Left forelimb (tissue), 1 donor: ENCODE results near the gene TSPEAR.
"Not testable (repeated sequence)": the region's sequence is repeated elsewhere in the genome, so short reads cannot be mapped to it uniquely, and the experiment has no call there.

Source experiments
- DNase-seq: peaks from one replicate; pipeline ENCODE4 v3.0.0-alpha.2; 2018; ENCODE audit warnings: low spot score

The TSPEAR gene

DNA sequence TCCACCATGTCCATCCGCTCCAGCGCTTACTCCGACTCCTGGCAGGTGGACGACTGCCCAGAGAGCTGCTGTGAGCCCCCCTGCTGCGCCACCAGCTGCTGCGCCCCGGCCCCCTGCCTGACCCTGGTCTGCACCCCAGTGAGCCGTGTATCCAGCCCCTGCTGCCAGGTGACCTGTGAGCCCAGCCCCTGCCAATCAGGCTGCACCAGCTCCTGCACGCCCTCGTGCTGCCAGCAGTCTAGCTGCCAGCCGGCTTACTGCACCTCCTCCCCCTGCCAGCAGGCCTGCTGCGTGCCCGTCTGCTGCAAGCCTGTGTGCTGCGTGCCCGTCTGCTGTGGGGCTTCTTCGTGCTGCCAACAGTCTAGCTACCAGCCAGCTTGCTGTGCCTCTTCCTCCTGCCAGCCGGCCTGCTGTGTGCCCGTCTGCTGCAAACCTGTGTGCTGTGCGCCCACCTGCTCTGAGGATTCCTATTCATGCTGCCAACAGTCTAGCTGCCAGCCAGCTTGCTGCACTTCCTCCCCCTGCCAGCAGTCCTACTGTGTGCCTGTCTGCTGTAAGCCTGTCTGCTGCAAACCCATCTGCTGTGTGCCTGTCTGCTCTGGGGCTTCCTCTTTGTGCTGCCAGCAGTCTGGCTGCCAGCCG, 84.1 kb downstream of the TSPEAR start:
- DNase-seq = not testable (repeated sequence)

GRCh38 chr21:44626673-44627143, 84.7 kb downstream of the TSPEAR start, which contains the start of gene KRTAP10-9:
KRTAP10-9 (plus strand) TSS chr21:44627093; CDS start chr21:44627172, 79 bp downstream.
- no peak for DNase-seq

DNA sequence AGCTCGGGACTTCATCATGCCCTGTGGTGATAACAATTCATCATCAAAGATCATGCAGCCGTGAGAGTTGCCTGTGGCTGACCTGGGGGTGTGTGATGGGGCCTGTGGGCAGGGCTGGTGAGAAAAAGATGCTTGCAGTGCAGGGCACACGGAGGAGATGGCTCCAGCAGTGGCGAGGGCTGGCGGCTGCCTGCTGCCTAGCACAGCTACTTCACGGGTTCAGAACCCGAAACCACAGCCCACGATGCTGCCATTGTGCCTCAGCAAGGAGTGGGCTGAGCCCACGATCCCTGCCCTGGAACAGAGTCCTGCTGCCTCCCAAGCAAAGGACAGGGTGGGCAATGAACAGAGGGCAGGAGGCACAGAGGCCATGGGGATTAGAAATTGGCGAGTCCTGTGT, 85.1 kb downstream of the TSPEAR start:
- DNase-seq = no peak

- no peak for DNase-seq
Observed at GRCh38 chr21:44625756-44626155, 85.6 kb downstream of the TSPEAR start.

GRCh38 chr21:44623575-44623974, 87.8 kb downstream of the TSPEAR start:
- no peak for DNase-seq

GRCh38 chr21:44619886-44620285, 91.5 kb downstream of the TSPEAR start:
- DNase-seq = no peak

DNA sequence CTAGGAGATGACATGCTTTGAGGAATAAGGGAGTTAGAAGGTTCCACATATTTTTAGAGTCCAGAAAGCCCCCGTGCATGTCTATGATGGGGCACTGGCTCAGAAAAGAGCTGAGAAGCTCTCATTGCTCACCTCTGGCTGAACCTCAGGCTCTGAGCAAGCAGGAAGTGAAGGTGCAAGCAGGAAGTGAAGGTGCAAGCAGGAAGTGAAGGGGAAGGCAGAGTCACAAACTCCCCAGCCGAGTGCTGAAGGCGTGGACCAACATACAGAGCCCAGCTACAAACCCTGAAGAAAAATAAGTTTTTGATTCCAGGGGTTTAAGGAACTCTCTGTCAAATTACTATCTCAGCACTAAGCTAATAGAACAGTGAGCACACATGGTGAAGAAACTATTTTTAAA, 92.5 kb downstream of the TSPEAR start:
- DNase-seq = no peak

- DNase-seq = no peak
Observed at GRCh38 chr21:44618504-44618903, 92.9 kb downstream of the TSPEAR start.

GRCh38 chr21:44617071-44617501, 94.3 kb downstream of the TSPEAR start:
- no peak for DNase-seq

GRCh38 chr21:44616591-44616926, 94.8 kb downstream of the TSPEAR start:
- no peak for DNase-seq

DNA sequence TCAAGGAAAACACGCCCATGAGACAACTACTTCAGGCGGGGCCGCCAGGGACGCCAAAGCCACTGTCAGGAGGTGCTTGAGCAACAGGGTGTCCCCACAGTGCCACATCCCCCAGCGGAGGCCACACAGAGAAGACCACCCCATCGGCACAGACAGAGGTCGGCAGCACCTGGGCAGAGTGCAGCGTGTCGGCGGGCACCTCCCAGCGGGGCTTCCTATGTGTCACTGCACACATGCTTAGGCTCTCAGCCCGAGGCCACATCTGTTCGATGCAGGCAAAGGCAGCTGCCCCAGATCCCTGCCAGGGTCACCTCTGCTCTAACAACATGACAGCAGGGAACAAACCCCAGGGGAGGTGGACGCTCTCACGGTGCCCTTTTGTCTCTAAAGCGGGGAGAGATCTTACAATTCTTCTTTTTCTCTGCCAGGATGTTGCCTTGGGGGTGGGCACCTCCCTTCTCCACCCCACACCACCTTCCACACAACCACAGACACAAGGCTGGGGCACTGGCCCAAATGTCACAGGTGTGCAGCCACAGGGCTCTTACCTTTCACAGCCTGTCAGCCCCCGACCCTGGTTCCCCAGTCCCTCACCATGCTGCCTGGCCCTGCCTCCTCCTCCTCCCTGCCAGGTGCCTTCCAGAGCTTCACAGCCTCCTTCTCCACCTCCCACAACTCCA, 95.3 kb downstream of the TSPEAR start:
- no peak for DNase-seq

DNA sequence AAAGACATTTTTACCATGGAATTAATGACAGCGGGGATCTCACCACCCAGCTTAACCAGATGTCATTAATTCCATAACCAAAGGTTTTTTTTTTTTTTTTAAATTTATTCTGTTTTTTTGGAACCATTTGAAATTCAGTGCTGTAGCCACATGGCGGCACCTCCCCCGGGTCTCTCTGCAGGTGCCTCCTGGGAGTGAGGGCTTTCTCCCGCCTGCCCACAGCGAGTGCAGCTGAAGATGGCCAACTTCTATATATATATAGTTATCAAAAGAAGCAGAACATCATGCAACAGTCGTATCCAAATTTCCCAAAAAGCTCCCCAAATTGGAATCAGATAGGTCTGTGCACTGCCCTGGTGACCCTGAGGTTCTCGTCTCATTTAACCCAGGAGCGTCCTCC, 95.9 kb downstream of the TSPEAR start:
- no peak for DNase-seq

GRCh38 chr21:44614961-44615391, 96.4 kb downstream of the TSPEAR start:
- DNase-seq = no peak

GRCh38 chr21:44614161-44614631, 97.2 kb downstream of the TSPEAR start:
- DNase-seq = no peak

GRCh38 chr21:44613386-44614155, 97.8 kb downstream of the TSPEAR start:
- no peak for DNase-seq

GRCh38 chr21:44612669-44613229, 98.6 kb downstream of the TSPEAR start:
- no peak for DNase-seq

GRCh38 chr21:44612029-44612486, 99.3 kb downstream of the TSPEAR start, which contains the start of gene KRTAP10-8:
KRTAP10-8 (plus strand) TSS chr21:44612079; CDS start chr21:44612101, 22 bp downstream.
- DNase-seq = no peak

DNA sequence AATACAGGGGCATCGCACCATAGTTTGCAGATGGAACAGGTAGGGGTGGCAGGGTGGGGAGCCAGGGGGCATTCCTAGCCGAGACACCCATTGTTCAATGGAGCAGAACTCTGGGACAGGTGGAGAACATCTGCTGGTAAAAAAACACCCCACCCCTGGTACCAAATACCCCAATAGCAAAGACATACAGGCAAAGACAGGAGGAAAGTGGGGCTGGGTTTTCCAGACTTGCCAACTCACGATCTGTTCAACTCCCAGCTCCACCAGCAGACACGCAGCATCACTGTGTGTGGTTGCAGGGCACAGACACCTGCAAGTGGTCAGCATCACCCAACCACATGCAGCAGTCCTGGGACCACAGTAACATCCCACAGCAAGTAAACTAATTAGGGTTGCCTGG, 99.8 kb downstream of the TSPEAR start:
- no peak for DNase-seq

- DNase-seq = not testable (repeated sequence)
Observed at GRCh38 chr21:44610157-44610843, 101.1 kb downstream of the TSPEAR start.

DNA sequence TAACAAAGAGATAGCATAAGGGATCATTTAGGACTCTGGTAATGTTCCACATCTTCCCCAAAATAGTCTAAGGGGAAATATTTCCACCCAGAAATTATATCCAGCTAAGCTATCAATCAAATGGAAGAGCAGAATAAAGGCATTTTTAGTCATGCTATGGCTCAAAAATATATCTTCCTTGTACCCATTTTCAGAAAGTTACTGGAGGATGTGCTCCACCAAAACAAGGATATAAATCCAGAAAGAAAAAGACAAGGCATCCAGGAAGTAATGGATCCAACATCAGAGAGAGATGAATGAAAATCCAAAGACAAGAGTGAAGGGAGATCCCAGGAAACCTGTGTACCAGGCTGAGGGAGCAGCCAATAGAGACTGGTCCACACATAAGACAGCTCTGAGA, 102.2 kb downstream of the TSPEAR start:
- DNase-seq = no peak

- DNase-seq = no peak
Observed at GRCh38 chr21:44606495-44606894, 104.9 kb downstream of the TSPEAR start.

- no peak for DNase-seq
Observed at GRCh38 chr21:44603911-44604310, 107.5 kb downstream of the TSPEAR start.
